Lung (tissue), 12 donors: ENCODE measurements around the gene AGFG2. TPM values are rescaled to one million over a fixed set of nuclear protein-coding genes. Genes with fewer than 3 reads are reported as not detected.

Source experiments
- ATAC-seq: fragments of 200-7000 bp; cut with Tn5 transposase; one replicate; pipeline ENCODE4 v1.9.1; 2020; ENCODE audit warnings: moderate number of reproducible peaks; ENCODE audit not compliant: insufficient read depth, low FRiP score
- DNase-seq, 3 donors: peaks; one replicate each; pipeline ENCODE4 v3.0.0-alpha.2; 2013 to 2017
- H3K27ac ChIP-seq, 2 donors: one replicate each; pipeline ENCODE4 v1.5.1; 2013; ENCODE audit warnings: mild to moderate bottlenecking in 2 of 2, moderate library complexity in 2 of 2, control low read depth in 1 of 2, inconsistent platforms in 1 of 2, low read depth in 1 of 2, low read length in 1 of 2
- H3K27me3 ChIP-seq, 3 donors: one replicate each; pipeline ENCODE4 v1.5.1; 2013; ENCODE audit warnings: low read length in 2 of 3; ENCODE audit not compliant: control insufficient read depth in 3 of 3, insufficient read depth in 3 of 3
- H3K36me3 ChIP-seq, 4 donors: one replicate each; pipeline ENCODE4 v1.5.1; 2013; ENCODE audit warnings: low read length in 4 of 4, mild to moderate bottlenecking in 1 of 4, moderate library complexity in 1 of 4; ENCODE audit not compliant: control insufficient read depth in 4 of 4, insufficient read depth in 4 of 4
- H3K4me1 ChIP-seq, 5 donors: one replicate each; pipeline ENCODE4 v1.5.1; 2013; ENCODE audit warnings: low read length in 5 of 5, mild to moderate bottlenecking in 2 of 5, moderate library complexity in 1 of 5; ENCODE audit not compliant: control insufficient read depth in 5 of 5, insufficient read depth in 5 of 5
- H3K4me3 ChIP-seq: one replicate; pipeline ENCODE4 v1.5.1; 2013; ENCODE audit warnings: mild to moderate bottlenecking, control low read depth, moderate library complexity
- H3K9ac ChIP-seq, 2 donors: one replicate each; pipeline ENCODE4 v1.5.1; 2013; ENCODE audit warnings: low read length in 2 of 2, control low read depth in 1 of 2; ENCODE audit not compliant: insufficient read depth in 1 of 2
- H3K9me3 ChIP-seq, 4 donors: one replicate each; pipeline ENCODE4 v1.5.1; 2013; ENCODE audit warnings: low read length in 3 of 4, mild to moderate bottlenecking in 1 of 4, moderate library complexity in 1 of 4; ENCODE audit not compliant: control insufficient read depth in 4 of 4, insufficient read depth in 3 of 4
- CTCF ChIP-seq: IDR thresholded peaks from 2 replicates; pipeline ENCODE4 v1.5.1; 2012; ENCODE audit warnings: mild to moderate bottlenecking; ENCODE audit errors: control extremely low read depth, extremely low read depth
- WGBS, 2 donors: extraction: QIAGEN DNeasy Blood & Tissue Kit; methylation state at CpG; one replicate each; pipeline ENCODE4 v1.1.7; 2013; 5-methylcytosine and 5-hydroxymethylcytosine counted together
- polyA plus RNA-seq, 2 donors: library from polyadenylated mRNA; stranded (reverse); fragments of 200-250 nt; gene quantifications; one replicate each; pipeline ENCODE4 v1.2.1, GENCODE V29; 2013
- total RNA-seq, 2 donors: library from RNA; depleted of rRNA in 1 of 2; stranded (reverse); fragments of >200 nt in 1 of 2; gene quantifications; one replicate each; pipeline ENCODE4 v1.2.1, GENCODE V29; 2014 to 2021
- donor health status: control.
- donor health status: control.
- donor health status: Bipolar disorder and iron deficiency.
- donor health status: healthy.
- donor health status: DM: yes; HTN: yes; CAD: no.

The AGFG2 gene
- total and polyA plus RNA-seq, 4 donors, result 15.9 to 36.0 (median 19.7) TPM

DNA sequence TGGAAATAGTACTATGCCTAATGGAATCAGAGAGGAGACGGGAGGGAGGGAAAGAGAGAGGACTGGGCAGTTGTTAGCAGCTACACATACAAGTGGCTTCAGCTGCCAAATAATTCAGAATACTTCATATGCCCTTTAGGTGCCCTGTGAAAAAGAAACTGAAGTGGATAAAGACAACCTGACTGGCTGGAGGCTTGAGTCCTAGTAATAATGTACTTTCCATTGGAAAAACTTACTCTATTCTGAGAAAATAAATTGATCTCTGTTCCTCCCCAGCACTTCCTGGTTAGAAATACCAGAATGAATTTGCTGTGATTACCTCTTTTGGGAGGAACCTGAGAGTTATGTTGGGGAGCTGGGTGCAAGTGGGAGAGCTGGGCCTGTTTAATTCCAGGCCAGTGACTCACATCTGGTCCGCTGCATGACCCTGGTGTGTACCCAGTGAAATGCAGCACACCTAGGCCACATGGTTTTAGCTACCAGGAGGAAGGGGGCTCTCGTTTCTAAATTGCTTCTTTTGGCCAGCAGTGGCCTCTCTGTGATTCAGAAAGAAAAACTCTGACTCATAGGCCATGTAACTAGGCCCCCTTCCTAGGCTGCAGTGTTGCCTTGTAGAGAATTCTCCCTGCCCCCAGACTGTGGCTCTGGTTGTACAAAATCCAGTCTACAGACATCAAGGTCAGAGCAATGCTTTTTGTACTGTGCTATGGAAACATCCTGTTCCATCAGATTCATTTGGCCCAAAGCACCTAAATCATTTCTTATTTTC is 6.5 kb downstream of the AGFG2 start:
- TF ChIP-seq CTCF, result no peak
- WGBS, 2 donors, result 31 to 61% methylated on average over 3 of the region's 3 CpGs
- peaks cover 0 to 39% (median 24%) of the 10 kb centered on the region in 5 donors for H3K4me1 ChIP-seq
- H3K27ac ChIP-seq, result peak overlapping the region; percentile 92 to 95
- peak overlapping the region in 1 of 2 donors; percentile 15 for H3K9ac ChIP-seq
- H3K27me3 ChIP-seq, result no peaks in the 10 kb centered on the region
- peak; percentile 75 for ATAC-seq
- peaks cover 0 to 6% (median 2%) of the 10 kb centered on the region in 4 donors for H3K36me3 ChIP-seq
- no peak overlapping the region for H3K4me3 ChIP-seq
- DNase-seq, result peak; percentile 21 to 61 (median 51)
- no peaks in the 10 kb centered on the region for H3K9me3 ChIP-seq

GRCh38 chr7:100546129-100546925 is 7.3 kb downstream of the AGFG2 start:
- DNase-seq, result peak in 2 of 3 donors; percentile 51 to 68

GRCh38 chr7:100546926-100547800 is 8.2 kb downstream of the AGFG2 start:
- Histone ChIP-seq H3K4me1 (peaks cover 0 to 39% (median 24%) of the 10 kb centered on the region in 5 donors), H3K4me3 (no peak overlapping the region), H3K27ac (peak overlapping the region; percentile 92 to 95), H3K9me3 (no peaks in the 10 kb centered on the region), H3K27me3 (no peaks in the 10 kb centered on the region), H3K36me3 (peaks cover 0 to 6% (median 4%) of the 10 kb centered on the region in 4 donors), H3K9ac (peak overlapping the region in 1 of 2 donors; percentile 1)
- ATAC-seq (no peak), DNase-seq (no peak)
- WGBS, 2 donors, result 61 to 79% methylated on average over 9 of the region's 9 CpGs
- TF ChIP-seq CTCF, result no peak

More at GRCh38 chr7:100546129-100546925, 7.3 kb downstream of the AGFG2 start:
- 49 to 66% methylated on average over 10 of the region's 10 CpGs for WGBS, 2 donors
- ATAC-seq, result peak; percentile 55
- H3K9ac ChIP-seq, result peak overlapping the region in 1 of 2 donors; percentile 1
- H3K27ac ChIP-seq, result peak overlapping the region; percentile 92 to 95
- peaks cover 0 to 39% (median 24%) of the 10 kb centered on the region in 5 donors for H3K4me1 ChIP-seq
- peaks cover 0 to 6% (median 3%) of the 10 kb centered on the region in 4 donors for H3K36me3 ChIP-seq
- TF ChIP-seq CTCF, result no peak
- no peaks in the 10 kb centered on the region for H3K27me3 ChIP-seq
- H3K4me3 ChIP-seq, result no peak overlapping the region
- no peaks in the 10 kb centered on the region for H3K9me3 ChIP-seq
